ENCODE data around the gene THG1L.
"Not testable (repeated sequence)": the region's sequence is repeated elsewhere in the genome, so short reads cannot be mapped to it uniquely, and the experiment has no call there.

The THG1L gene

DNA sequence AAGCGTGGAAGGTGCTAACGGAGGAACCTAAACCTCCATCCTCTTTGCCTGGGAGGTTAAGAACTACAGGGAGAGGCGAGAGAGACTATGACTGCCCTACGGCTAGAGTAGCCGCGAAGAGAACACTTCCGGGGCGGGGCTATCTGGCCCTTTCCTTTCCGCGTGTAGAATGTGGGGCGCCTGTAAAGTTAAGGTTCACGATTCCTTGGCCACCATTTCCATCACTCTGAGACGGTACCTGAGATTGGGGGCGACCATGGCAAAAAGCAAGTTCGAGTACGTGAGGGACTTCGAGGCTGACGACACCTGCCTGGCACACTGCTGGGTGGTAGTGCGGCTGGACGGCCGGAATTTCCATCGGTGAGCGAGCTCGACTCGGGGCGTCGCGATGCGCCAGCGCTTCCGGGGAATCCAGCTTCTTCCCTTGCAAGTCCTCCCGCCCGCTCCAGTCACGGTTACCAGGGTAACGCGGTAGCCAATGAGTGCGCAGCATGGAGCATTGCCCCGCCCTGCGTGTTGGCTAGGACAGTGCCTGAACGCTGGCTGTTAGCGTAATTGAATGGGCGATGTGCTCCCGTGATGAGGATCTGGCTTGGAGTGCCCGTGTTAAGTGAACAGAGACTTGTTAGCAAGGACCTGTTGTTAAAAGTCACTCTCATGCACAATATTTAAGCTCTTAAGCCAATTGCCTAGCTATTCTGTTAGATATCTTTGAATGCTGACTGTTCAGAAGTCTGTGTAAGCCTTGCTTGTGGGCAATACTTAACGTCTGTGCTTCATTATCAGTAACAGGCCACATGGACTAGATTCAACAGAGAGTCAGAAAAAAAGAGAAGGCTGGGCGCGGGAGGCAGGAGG is at the start of gene THG1L:
Gene THG1L, plus strand, starts transcription at position 149 of the 858 bp plus-strand sequence. Its CDS starts 21 bp downstream, at position 170.
- DNase-seq (ENCODE audit: low read depth in 3 of 3), result peak; percentile 96 to 99 (median 99)

DNA sequence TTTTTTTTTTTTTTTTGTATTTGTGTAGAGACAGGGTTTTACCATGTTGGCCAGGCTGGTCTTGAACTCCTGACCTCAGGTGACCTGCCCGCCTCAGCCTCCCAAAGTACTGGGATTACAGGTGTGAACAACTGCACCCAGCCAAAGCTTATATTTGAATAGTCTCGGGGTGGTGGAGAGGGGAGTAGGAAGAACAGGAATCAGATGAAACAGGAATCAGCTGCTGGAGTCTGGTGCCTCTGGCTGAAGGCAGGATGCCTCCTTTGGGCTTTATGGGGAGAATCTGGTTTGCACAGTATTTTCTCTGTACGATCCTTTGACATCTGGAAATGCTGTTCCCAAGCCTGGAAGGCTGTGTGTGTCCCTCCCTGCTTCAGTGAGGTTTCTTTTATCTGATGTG is 49.0 kb upstream of the THG1L start:
- DNase-seq (ENCODE audit: low read depth in 3 of 3), result no peak

DNA sequence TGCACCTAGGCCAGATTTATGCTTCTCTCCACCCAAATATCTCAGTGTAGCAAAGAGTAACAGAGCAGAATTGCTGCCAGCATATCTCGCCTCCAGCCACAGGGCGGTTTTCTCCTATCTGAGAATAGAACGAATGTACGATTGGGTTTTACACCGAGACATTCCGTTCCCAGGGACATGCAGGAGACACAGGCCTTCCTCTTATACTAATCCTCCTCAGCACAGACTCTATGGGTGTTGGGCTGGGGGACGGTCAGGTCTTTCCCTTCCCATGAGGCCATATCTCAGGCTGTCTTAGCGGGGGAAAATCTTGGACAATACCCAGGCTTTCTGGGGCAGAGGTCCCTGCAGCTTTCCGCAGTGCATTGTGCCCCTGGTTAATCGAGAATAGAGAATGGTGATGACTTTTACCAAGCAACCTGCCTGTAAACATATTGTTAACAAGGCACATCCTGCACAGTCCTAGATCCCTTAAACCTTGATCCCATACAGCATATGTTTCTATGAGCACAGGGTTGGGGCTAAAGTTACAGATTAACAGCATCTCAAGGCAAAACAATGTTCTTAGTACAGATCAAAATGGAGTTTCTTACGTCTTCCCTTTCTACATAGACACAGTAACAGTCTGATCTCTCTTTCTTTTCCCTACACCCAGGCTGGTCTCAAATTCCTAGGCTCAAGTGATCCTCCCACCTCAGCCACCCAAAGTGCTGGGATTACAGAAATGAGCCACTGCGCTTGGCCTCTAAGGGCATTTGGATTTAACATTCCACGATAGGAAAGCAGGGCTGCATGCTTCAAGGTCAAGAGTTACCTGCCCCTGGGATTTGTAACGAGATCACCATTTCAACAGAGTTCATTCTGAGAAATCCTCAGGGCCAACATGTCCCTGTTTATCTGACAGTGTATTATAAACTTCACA is 44.7 kb upstream of the THG1L start:
- DNase-seq (ENCODE audit: low read depth in 3 of 3), result not testable (repeated sequence)

DNA sequence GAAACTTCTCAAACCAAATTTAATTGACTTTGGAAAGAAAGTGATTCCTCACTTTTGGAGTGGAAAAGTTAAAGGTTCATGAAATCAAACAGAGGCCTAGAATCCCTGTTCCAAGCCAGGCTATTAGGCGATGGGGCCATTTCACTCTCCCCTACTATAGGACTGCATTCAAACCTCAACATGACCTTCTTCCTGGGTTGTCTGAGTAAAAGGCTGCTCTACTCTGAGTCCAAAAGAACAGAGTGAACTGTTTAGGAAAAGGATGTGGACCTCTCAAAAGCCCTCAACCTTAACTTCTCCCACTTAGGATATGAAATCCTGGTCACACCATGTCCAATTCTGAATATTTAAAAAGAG is 44.0 kb upstream of the THG1L start:
- no peak for DNase-seq (ENCODE audit: low read depth in 3 of 3)

DNA sequence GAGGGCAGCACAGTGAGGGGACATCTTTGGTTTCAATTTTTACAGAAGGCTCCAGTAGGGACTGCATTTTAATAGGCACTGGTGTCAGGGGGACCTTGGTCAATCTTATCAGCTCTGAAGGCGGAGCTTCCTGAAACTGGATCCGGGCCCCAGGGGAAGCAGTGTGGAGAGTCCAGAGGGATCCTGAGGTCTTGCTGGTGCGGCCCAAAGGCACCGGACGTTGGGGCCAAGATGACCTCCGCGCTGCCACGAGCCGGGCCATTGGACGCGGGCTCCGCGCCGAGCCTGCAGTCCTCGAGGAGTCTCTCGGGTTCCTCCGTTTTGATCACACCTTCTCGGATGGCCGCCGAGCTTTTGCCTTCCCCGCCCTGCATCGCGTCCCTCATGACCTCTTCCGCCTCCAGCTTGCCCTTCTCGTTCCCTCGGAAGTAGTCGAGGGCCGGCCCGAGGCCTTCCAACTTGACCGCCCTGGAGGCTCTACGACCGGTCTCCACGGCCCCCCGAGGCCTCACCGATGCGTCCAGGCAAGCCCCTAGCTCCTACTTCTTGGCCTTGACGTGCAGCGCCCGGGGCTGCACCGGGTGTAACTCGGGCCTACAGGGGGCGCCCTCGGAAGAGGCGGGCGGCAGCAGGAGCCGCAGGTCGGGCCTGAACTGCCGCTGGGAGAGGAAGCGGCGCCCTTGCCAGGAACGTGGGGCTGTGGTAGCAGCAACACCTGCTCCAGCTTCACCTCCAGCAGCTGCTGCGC is 41.1 kb upstream of the THG1L start:
- DNase-seq (ENCODE audit: low read depth in 3 of 3), result peak in 2 of 3 donors; percentile 13 to 37

DNA sequence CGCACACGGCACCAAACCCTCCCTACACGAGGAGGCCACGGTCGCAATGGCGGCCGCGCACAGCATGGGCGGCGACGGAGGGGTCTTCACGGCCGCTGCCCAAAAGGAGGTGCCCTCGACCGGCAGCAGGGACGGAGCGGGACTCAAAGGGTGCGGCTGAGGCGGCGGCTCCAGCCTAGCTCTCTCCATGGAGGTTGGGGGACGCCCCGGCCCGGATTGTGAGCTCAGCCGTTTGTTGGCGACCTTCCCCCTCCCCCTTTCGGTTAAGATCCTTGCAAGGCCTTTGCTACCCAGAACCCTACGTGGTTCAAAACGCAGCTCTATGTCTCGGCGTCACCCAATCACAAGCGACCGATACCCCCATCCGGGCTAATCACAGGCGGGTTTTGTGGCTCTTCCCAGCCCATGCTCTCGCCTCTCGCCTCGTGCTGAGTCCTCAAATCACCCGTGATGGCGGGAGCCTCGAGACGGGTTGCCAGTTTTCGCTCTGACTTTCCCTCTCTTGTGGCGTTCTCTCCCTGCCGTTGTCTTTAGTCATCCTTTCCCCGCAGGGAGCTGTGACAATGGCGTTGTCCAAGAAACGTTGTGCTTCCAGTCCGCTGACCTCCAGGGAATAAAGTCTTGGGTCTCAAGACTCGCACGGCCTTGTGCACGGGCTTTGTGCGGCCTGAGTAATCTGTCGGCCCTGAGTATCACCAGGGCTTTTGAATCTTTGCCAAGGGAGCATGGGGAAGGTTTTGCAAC is 40.4 kb upstream of the THG1L start:
- no peak for DNase-seq (ENCODE audit: low read depth in 3 of 3)

DNA sequence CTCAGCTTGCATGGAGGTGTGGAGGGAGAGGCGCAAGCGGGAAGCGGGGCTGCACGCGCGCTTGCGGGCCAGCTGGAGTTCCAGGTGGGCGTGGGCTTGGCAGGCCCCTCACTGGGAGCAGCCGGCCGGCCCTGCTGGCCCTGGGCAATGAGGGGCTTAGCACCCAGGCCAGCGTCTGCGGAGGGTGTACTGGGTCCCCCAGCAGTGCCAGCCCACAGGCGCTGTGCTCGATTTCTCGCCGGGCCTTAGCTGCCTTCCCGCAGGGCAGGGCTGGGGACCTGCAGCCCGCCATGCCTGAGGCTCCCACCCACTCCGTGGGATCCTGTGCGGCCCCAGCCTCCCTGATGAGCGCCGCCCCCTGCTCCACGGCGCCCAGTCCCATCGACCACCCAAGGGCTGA is 37.4 kb upstream of the THG1L start:
- DNase-seq (ENCODE audit: low read depth in 3 of 3), result not testable (repeated sequence)

DNA sequence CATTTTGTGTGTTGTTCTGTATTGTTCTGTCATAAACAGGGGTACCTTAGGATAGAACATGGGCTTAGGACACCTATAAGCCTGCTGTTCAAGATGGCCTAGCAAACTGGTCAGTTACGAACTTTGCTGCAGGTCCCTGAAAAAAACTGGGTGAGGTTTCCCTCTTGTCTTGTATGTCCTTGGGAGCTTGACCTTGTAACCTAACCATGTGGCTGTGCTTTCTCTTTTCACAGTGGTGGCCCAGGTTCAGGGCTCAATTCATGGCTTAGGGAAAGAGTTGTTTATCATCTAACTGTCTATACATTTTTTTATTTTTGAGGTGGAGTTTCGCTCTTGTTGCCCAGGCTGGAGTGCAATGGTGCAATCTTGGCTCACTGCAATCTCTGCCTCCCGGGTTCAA is 35.1 kb upstream of the THG1L start:
- DNase-seq (ENCODE audit: low read depth in 3 of 3), result not testable (repeated sequence)

DNA sequence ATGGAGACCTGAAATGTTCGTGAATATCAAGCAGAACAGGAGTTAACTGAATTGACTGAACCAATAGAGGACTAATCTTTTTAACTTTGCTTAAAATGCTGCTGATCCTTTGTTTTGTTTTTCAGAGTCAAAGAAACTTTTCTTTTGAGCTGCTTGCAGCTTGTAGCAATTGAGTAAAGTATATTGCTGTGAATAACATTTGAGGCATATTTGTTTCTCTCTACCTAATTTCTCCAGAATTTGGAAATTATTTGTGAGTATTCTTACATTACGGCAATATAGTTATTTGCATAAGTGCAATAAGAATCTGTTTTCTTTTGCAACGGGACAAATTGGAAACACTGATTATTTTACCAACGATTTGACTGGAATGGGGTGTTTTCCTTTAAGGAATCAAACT is 32.5 kb upstream of the THG1L start:
- DNase-seq (ENCODE audit: low read depth in 3 of 3), result not testable (repeated sequence)

DNA sequence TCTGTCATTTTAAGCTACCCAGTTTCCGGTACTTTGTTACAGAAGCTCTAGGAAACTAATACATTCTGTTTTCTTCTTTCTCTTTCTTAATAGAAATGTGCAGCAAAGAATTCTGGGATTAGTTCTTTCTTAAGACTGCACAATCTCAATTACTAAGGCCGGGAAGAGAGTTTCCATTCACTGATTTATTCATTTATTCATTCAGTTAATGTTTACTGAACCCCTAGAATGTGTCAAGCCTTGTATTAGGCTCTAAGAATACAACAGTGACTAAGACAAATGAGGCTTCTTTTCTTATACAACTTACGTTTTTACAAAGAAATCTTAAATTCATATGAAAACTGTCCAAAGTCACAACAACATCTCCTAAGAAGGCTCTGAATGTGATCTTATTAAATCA is 27.5 kb upstream of the THG1L start:
- DNase-seq (ENCODE audit: low read depth in 3 of 3), result no peak

DNA sequence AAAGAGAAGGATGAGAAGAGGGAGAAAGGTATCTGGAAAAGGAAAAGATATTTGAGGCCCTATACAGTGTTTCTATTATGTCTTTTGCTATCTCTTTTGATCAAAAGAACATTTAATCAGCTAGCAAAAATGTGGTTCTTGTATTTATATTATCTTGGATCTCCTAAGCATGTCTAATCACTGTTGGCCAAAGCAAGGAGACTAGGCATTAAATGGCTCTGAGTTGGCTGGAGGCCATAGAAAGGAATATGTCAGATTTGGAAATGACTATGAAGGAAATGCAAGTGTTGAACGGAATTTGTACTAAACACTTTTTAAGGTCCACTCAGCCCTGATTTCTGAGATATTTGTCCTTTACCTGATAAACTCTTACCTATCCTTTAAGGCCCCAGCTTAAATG is 22.4 kb upstream of the THG1L start:
- DNase-seq (ENCODE audit: low read depth in 3 of 3), result no peak

DNA sequence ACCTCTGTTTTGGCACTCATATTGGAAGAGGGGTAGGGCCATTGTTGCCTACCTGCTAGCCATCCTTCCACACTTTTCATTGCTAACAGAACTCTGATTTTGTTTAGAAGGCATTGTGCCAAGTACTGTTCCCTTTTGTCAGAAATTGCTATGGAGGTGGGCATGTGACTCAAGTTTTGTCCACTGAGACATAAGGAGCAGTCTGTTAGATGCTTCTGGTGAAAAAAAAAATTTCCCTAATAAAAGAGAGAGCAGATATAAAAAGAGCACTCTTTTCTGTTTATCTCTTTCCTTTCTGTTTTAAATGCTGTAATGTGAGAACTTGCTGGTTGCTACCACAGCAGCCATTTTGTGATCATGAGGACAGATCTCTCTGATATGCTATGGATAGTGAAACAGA is 21.9 kb upstream of the THG1L start:
- no peak for DNase-seq (ENCODE audit: low read depth in 3 of 3)

DNA sequence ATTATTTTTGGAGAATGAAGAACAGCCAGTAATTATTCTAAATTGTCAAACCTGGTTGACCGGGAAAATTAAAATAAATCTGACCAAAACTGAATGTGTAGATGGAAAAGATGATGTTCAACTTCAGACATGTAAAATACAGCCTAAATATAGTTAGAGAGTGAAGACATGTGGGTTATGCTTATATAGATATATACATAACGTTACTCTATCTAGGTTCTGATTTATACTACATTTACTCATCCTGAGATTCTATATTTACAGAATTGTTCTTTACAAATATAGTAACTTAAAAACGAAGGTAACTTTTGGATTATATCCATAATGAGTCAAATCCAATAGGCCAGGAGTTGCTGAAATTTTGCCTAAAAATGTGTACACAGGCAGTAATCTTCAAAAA is 20.8 kb upstream of the THG1L start:
- DNase-seq (ENCODE audit: low read depth in 3 of 3), result no peak

DNA sequence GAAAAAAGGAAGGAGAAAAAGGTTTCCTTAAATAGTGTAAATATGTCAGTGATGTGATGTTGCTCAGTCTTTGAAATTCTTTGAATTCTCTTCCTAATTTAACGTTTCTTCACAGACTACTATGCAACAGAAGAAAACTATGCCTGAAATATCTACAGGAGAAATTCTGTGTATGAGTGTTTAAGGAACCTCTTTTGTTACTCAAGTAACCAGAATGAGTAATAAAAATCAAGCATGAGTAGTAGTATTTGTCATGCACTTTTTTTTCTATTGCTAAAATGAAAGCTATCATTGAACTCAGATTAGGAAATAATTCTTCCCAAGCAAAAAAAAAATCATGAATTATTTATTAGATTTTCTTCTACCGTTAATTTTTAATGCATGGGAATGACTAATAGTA is 20.3 kb upstream of the THG1L start:
- no peak for DNase-seq (ENCODE audit: low read depth in 3 of 3)

DNA sequence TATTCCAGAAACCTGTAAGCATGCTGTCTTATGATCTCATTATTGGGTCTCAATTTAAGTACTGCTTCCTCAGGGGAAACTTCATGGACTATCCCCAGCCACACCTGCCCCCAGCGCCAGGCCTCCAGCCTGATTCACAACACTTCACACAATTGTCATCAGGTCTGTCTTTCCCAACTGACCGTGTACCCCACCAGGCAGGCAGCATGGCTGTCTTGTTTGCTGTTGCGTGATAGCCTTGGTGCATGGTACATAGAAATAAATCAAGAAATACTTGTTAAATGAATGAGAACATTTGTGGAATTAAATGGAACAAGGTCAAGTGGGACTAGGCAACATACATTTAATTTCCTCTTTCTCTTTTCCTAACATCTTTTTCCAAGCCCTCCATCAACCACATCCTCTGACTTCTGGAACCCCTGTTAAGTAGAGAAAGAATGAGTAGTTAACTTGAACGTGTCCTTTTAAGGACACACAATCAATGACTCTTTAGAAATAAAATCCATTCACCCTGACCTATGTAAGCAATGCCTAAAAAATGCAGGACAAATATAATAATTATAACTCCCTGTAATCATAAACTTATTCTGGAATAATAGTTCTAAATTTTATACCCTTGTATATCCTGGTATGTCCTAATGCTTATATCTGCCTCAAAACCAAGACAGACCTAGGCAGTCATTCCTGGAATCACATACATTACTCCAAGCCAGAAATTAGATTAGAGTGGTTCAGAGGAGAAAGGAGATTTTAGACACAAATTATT is 17.2 kb upstream of the THG1L start:
- no peak for DNase-seq (ENCODE audit: low read depth in 3 of 3)

DNA sequence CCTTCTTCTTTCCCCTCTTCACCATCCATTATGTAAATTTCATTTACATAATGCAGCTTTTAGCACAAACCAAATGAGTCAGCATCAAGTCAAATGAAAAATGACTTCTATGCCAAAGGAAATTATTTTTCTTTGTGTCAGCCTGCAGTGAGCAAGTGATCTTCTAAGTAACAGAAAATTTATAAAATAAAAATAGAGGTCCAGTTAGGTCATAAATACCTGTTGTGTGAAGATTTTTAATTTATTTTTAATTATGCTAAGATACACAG is 16.7 kb upstream of the THG1L start:
- DNase-seq (ENCODE audit: low read depth in 3 of 3), result no peak

DNA sequence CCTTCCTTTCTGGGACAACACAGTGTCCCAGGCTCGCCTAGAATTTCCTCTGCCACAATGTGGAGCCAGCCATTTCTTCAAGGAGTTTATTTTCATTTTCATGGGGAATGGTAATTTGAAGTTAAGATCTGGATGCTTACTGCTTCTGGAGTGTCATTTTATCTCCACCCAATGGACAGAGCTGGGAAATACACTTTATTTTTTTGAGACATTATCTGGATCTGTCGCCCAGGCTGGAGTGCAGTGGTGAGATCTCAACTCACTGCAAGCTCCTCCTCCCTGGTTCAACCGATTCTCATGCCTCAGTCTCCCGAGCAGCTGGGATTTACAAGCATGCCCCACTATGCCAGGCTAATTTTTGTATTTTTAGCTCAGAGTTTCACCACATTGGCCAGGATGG is 12.7 kb upstream of the THG1L start:
- DNase-seq (ENCODE audit: low read depth in 3 of 3), result no peak

DNA sequence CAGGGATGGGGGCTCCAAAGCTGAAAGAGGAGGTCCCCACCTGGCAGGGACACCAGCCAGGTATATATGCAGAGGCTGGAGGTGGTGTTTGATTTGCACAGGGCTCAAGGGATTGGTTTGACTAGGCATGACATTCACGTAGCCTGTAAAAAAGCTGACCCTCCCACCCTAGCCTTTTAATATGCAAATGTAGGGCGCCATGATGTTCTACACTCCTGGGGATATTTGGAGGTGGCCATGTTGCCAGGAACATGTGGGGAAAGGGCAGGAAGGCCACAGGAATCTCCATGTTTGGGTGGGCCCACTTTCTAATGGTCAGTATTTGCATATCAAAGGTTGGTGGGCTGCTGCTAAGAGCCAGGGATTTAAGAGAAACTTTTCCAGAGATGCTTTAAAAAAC is 12.0 kb upstream of the THG1L start:
- no peak for DNase-seq (ENCODE audit: low read depth in 3 of 3)

DNA sequence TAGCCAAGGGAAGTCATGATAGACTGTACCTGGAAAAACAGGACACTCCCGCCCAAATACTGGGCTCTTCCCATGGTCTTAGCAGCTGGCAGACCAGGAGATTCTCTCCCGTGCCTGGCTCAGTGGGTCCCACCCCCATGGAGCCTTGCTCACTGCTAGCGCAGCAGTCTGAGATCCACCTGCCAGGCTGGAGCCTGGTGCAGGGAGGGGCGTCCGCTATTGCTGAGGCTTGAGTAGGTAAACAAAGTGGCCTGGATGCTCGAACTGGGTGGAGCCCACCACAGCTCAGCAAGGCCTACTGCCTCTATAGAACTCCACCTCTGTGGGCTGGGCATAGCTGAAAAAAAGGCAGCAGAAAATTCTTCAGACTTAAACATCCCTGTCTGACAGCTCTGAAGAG is 10.1 kb upstream of the THG1L start:
- DNase-seq (ENCODE audit: low read depth in 3 of 3), result no peak

DNA sequence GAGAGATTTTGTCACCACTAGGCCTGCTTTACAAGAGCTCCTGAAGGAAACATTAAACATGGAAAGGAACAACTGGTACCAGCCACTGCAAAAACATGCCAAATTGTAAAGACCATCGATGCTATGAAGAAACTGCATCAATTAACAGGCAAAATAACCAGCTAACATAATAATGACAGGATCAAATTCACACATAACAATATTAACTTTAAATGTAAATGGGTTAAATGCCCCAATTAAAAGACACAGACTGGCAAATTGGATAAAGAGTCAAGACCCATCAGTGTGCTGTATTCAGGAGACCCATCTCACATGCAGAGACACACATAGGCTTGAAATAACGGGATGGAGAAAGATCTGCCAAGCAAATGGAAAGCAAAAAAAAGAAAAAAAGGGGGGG is 8.3 kb upstream of the THG1L start:
- not testable (repeated sequence) for DNase-seq (ENCODE audit: low read depth in 3 of 3)

DNA sequence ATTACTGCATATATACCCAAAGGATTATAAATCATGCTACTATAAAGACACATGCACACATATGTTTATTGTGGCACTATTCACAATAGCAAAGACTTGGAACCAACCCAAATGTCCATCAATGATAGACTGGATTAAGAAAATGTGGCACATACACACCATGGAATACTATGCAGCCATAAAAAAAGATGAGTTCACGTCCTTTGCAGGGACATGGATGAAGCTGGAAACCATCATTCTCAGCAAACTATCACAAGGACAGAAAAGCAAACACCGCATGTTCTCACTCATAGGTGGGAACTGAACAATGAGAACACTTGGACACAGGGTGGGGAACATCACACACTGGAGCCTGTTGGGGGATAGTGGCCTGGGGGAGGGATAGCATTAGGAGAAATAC is 4.6 kb upstream of the THG1L start:
- not testable (repeated sequence) for DNase-seq (ENCODE audit: low read depth in 3 of 3)

All from stimulated activated CD4-positive, alpha-beta T cell treated with anti-CD3 and anti-CD28 coated beads, TNF-alpha, amount 100 ng/mL, for 48 hours (primary cell).